GM19043 (cell line): ENCODE results near the gene NUP214.
"Not testable (repeated sequence)": the region's sequence is repeated elsewhere in the genome, so short reads cannot be mapped to it uniquely, and the experiment has no call there.

ENCODE experiments used
- ATAC-seq: cut with Tn5 transposase; IDR thresholded peaks from one replicate; pipeline ENCODE4 v1.9.1; 2021; ENCODE audit warnings: low read depth; ENCODE audit not compliant: unreplicated experiment

The NUP214 gene

GRCh38 chr9:131257266-131258025 lies 132.1 kb downstream of the NUP214 start:
- no peak for ATAC-seq

- no peak for ATAC-seq
Observed at GRCh38 chr9:131258186-131258585, 132.8 kb downstream of the NUP214 start.

DNA sequence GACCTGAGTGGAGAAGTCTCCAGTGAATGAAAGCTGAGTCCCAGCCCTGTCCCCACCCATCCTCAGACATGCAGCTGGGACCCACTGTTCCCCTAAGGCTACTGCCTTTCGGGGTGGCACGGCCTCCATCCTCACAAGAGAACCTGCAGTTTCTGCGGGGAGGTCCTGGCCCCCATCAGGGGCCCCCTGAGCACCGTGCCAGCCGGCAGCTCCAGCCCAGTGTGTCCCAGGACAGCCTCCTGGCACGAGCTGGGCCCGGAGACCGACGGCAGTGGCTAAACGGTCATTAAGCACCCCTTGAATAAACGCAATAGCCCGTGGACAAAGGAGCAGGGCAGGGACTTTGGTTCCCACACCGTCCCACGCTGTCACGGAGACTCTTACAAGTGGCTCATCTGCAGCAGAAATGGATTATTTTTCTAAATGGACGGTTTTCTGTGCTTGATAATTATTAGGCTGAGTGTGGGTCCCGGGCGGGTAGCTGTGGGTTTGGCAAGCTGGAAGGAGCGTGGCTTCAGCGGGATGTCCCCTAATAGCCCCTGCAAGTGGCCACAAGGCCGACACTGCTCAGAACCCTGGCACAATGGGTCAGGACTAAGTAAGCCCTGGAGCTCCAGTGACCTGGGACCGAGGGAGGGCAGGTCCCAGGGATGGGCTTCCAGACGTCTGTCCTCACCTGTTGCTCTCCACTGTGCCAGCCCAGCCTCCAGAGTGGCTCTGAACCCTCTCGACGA lies 133.5 kb downstream of the NUP214 start:
- no peak for ATAC-seq

DNA sequence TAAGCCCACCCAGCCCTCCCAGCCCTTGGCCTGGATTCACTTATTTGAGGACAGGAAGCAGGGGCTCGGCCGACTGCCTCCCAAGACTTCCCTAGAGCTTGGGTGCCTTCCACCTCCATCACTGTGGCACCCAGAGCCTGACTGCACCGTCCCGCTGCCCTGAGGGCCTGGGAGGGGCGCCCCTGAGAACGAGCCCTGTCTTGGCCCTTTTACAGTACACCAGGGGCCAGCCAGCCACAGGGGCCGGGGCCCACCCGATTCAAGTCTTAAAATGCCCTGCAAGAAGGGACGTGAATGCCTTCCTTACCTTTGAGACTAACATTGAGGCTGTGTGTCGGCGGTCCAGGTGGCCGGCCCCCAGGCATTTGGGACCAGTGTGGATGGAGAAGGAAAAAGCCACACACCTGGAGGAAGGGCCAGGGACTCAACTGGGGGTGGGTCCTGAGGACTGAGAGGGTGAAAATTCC lies 134.1 kb downstream of the NUP214 start:
- no peak for ATAC-seq

- no peak for ATAC-seq
Observed at GRCh38 chr9:131259916-131260597, 134.7 kb downstream of the NUP214 start.

DNA sequence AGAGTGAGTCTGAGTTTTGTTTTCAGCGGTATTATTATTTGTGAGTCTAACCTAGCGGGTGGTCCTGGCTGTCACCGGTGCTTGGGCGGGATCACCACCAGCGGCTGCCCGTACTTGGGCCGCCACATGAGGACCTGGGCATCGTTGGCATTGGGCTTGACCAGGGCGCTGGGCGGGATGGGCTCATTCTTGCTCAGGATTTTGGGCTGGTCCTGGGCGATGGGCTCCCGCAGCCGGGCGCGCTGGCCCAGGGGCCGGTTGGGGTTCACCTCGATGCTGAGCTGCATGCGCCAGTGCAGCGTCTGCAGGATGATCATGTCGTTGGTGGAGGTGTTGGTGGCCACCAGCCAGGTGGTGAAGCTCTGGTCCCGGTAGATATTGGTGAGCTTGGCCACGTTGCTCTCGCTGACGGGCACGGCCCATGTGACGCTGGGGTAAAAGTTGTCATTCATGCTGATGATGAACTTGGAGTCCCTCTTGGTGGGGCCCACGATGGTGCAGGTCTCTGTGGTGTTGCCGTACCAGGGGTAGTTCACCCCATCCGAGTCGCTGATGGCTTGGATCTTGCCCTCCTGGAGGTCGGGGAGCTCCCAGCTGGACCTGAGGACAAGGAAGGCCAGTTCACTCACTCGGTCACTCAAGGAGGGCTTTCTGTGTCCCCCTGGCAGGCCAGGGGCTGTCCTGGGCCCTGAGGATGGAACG lies 135.5 kb downstream of the NUP214 start:
- ATAC-seq: no peak

DNA sequence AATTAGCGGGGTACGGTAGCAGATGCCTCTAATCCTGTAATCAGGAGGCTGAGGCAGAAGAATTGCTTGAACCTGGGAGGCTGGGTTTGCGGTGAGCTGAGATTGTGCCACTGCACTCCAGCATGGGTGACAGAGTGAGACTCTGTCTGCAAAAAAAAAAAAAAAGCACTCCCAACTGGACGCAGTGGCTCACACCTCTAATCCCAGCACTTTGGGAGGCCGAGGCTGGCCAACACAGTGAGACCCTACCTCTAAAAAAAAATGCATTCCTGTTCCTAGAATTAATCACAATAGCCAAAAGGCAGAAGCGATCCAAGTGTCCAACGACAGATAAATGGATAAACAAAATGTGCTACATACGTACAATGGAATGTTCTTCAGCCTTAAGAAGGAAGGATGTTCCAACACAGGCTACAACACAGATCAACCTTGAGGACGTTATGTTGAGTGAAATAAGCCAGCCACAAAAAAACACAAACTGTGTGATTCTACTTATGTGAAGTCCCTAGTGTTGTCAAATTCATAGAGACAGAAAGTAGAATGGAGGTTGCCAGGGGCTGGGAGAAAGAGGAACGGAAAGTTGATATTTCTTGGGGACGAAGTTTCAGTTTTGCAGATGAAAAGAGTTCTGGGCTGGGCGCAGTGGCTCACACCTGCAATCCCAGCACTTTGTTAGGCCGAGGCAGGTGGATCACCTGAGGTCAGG lies 137.1 kb downstream of the NUP214 start:
- ATAC-seq: no peak

DNA sequence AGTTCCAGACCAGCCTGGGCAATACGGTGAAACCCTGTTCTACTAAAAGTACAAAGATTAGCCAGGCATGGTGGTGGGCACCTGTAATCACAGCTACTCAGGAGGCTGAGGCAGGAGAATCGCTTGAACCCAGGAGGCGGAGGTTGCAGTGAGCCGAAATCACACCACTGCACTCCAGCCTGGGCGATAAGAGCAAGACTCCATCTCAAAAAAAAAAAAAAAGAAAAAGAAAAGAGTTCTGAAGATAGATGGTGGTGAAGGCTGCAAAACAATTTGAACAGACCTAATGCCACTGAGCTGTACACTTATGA lies 137.6 kb downstream of the NUP214 start:
- ATAC-seq: not testable (repeated sequence)

- ATAC-seq: no peak
Observed at GRCh38 chr9:131263701-131264100, 138.3 kb downstream of the NUP214 start.

DNA sequence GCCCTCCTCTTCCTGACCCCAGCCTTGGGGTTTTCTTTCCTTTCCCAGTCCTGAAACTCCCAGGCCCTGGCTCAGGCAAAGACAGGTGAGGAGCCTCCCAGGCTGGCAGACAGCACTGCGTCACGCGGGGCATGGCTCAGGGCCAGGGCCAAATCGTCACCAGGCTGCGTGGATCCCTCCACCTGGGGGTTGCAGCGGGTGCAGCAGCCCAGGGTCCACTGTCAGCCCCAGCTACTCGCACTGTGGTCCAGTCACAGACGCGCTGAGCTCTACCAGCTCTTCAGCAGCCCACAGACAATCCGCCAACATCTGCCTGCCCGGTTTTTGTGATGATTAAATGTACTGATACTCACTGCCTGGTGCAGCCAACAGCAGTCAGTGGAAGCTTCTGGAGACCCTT lies 138.8 kb downstream of the NUP214 start:
- ATAC-seq: no peak

DNA sequence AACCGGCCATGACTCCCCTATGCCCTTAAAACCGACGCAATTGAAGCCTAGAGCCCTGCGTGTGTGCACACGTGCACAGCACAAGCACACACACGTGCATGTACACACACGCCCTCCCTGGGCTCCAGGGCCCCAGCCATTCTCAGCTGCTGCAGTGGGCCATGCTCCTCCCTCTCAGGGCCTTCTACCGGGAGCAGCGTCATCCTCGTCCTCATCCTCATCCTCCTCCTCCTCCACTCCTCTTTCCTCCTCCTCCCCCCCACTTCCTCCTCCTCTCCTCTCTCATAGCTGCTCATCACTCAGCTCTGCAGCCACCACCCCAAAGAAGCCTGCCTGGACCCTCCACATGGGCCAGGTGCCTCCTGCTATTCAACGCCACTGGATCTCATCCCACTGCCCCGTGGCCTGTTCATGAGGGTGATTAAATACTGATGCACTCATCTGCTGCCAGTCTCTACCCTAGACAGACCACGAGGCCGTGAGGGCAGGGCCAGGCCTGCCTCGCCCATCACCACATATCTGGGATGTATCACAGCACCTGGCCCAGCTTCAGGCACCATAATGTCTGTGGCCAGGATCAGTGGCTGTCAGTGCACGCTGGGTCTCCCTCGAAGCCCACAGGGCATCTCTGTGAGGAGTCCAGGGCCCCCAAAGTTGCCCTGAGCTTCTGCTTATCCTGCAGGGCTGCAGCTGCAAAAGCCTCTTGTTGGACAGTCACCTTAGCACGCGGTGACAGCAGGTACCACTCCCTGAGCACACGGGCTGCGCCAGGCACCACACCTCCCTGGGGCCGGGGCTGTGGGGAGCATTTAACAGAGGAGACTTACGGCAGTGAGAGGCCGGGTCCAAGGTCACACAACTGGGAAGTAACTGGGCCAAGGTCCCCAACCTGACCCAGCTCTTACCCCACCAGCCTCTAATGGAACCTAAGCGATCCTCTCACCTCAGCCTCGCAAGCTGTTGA lies 141.2 kb downstream of the NUP214 start:
- no peak for ATAC-seq

DNA sequence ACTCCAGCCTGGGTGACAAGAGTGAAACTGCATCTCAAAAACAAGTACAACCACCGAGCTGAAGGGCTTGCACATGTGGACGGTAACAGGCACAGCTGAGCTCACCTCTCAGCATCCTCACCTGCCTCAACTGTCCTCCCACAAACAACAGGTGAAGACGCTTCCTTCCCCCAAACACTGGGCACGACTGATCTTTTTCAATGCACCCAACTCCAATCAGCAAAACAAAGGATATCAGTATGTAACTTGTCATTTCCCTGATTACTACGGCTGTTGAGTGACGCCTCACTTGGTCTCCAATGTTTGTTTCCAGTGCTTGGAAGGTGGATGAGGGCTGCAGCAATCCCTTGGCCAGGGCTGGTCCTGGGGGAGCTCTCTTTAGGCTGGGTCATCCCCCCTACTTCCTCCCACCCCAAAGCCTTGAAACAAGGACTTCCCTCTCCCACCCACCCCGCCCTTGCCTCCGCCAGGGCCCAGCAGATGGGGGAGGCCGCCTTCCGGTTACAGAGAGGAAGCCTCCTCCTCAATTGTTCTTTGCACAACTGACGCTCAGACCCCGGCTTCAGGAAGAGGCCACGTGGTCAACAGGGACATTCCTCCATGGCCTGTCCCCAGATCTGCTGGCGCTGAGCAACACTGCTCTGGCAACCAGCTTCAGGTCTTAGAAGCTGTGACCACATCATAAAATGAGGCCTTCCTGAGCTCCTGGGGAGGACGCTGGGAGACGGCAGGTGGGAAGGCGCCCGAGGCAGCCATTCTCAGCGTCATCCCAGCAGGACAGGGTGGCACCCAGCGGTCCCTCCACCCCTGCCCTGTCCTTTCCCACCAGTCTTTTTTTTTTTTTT lies 145.0 kb downstream of the NUP214 start:
- no peak for ATAC-seq

DNA sequence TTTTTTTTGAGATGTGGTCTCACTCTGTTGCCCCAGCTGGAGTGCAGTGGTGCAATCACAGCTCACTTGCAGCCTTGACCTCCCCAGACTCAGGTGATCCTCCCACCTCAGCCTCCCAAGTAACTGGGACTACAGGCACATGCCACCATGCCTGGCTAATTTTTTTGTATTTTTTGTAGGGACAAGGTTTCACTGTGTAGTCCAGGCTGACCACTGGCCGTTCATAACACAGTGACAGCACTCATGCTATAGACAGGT lies 145.6 kb downstream of the NUP214 start:
- ATAC-seq: not testable (repeated sequence)

- ATAC-seq: no peak
Observed at GRCh38 chr9:131271506-131271931, 146.1 kb downstream of the NUP214 start.

DNA sequence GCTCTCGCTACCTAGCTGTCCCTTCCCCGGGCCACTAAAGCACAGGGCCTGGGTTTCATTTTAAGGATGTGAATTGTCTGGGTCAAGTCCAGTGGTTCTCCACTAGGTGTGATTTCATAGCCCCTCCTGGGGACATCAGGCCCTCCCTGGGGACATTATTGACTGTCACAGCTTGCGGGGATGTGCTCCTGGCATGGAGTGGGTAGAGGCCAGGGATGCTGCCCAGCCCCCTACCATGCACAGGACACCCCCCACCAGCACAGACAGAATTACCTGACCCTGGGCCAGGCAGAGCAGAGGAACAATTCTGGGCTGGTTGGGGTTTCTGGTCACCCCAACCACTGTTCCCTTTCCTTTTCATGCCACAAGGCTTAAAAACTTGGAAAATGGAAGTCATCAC lies 146.8 kb downstream of the NUP214 start:
- ATAC-seq: no peak

GRCh38 chr9:131273146-131273855 lies 147.9 kb downstream of the NUP214 start:
- no peak for ATAC-seq

DNA sequence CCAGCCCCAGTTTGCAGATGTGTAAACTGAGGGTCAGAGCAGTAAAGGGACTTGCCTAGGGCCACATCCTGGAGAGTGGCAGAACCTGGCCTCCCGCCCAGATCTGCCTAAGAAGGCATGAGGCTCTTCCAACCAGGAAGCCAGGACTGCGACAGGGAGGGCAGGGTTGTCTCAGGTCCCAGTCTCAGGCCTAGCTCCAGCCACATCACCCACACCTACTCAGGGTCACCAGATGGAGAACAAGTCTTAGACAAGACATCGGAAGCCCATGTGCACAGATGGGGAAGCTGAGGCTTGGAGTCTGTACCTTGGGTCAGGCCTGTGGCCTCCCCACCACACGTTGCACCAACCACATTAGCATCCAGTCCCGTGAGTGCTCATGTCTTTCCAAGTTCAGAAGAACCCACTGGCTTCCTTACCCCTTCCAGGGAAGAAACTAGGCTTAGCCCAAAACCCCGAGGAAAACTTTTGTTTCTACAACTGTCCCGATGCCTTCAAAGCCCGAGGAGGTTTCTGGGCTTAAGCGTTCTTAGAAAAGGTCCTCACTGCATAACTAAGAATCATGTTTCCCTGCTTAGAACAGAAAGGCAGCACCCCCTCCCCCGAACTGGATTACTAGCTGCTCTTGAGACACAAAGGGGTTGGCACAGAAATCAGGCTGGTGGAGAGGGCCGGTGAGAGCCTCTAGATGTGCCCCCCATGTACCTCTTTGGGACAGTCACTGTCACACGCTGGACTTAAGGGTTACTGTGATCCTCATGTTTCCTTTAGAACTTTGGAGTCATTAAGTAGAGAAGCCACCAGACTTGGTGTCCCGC lies 148.7 kb downstream of the NUP214 start:
- no peak for ATAC-seq
